Activated naive CD4-positive, alpha-beta T cell (primary cell): ENCODE measurements around the gene TTC12.

ENCODE experiments used
- DNase-seq, 4 experiments: peaks; one replicate each; lab custom pipeline; 2025; lab: John Stamatoyannopoulos, UW

TTC12 gene

GRCh38 chr11:113405724-113406478 lies 91.5 kb downstream of the TTC12 start:
- no peak for DNase-seq

GRCh38 chr11:113407163-113407562 lies 92.8 kb downstream of the TTC12 start:
- no peak for DNase-seq

- DNase-seq, result no peak
These were observed 93.8 kb downstream of the TTC12 start for GRCh38 chr11:113408206-113408605.

GRCh38 chr11:113408887-113409286 lies 94.5 kb downstream of the TTC12 start:
- DNase-seq, result no peak

- no peak for DNase-seq
These were observed 95.1 kb downstream of the TTC12 start for GRCh38 chr11:113409526-113409925.

- DNase-seq, result no peak
These were observed 96.2 kb downstream of the TTC12 start for GRCh38 chr11:113410414-113411135.

- DNase-seq, result no peak
These were observed 97.2 kb downstream of the TTC12 start for GRCh38 chr11:113411536-113411935.

- no peak for DNase-seq
These were observed 98.3 kb downstream of the TTC12 start for GRCh38 chr11:113412675-113413074.

- no peak for DNase-seq
These were observed 101.0 kb downstream of the TTC12 start for GRCh38 chr11:113415343-113415742.
